ENCODE data around the gene PDHX. TPM values are rescaled to one million over a fixed set of nuclear protein-coding genes. Genes with fewer than 3 reads are reported as not detected.

PDHX gene
- total and polyA plus RNA-seq, 9 donors, result 11.8 to 45.2 (median 24.0) TPM

- no peaks in the 10 kb centered on the region for H3K36me3 ChIP-seq
- WGBS, 3 donors, result 90 to 97% (median 90%) methylated on average over 3 of the region's 3 CpGs
- DNase-seq, result no peak
- no peaks in the 10 kb centered on the region for H3K4me1 ChIP-seq (ENCODE audit: insufficient read depth)
- H3K27me3 ChIP-seq, result no peaks in the 10 kb centered on the region
- H3K9me3 ChIP-seq, result no peaks in the 10 kb centered on the region
- TF ChIP-seq POLR2A (IDR thresholded peaks at IDR 0.05), result no peak
- no peak overlapping the region for H3K4me3 ChIP-seq
- intact Hi-C loops (cut with DNase I), result no loop called here
- no peak overlapping the region for H3K27ac ChIP-seq
These were observed 70.6 kb downstream of the PDHX start for GRCh38 chr11:34986883-34987520.

DNA sequence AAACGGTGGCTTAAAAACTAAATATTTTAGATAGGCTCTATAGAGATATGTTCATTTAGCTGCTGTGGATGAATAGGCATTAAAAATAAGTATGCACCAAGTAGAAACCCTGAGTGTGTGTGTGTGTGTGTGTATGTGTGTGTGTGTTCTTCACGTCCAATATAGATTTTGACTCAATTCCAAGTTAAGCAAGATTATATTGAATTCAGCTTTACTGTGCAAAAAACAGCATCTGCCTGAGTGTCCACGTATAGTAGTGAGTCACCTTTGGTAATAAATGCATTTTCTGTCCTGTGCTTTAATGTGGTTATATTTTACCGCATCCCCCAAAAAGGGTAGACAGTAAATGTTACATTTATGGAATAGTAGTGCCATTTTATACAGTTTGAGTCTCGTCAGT lies 71.2 kb downstream of the PDHX start:
- H3K27ac ChIP-seq, result no peak overlapping the region
- TF ChIP-seq EP300 (IDR thresholded peaks at IDR 0.05) (no peak), POLR2A (IDR thresholded peaks at IDR 0.05) (no peak)
- TF ChIP-seq, protein P1, sequence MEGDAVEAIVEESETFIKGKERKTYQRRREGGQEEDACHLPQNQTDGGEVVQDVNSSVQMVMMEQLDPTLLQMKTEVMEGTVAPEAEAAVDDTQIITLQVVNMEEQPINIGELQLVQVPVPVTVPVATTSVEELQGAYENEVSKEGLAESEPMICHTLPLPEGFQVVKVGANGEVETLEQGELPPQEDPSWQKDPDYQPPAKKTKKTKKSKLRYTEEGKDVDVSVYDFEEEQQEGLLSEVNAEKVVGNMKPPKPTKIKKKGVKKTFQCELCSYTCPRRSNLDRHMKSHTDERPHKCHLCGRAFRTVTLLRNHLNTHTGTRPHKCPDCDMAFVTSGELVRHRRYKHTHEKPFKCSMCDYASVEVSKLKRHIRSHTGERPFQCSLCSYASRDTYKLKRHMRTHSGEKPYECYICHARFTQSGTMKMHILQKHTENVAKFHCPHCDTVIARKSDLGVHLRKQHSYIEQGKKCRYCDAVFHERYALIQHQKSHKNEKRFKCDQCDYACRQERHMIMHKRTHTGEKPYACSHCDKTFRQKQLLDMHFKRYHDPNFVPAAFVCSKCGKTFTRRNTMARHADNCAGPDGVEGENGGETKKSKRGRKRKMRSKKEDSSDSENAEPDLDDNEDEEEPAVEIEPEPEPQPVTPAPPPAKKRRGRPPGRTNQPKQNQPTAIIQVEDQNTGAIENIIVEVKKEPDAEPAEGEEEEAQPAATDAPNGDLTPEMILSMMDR (IDR thresholded peaks at IDR 0.05), result no peak
- H3K4me3 ChIP-seq, result no peak overlapping the region
- intact Hi-C loops (cut with DNase I), result no loop called here
- no peaks in the 10 kb centered on the region for H3K9me3 ChIP-seq
- no peaks in the 10 kb centered on the region for H3K36me3 ChIP-seq
- DNase-seq, result no peak
- WGBS, 3 donors, result 68 to 78% (median 70%) methylated on average over 5 of the region's 5 CpGs
- H3K4me1 ChIP-seq (ENCODE audit: insufficient read depth), result no peaks in the 10 kb centered on the region
- no peaks in the 10 kb centered on the region for H3K27me3 ChIP-seq

- H3K4me3 ChIP-seq, result no peak overlapping the region
- H3K4me1 ChIP-seq (ENCODE audit: insufficient read depth), result no peaks in the 10 kb centered on the region
- no peaks in the 10 kb centered on the region for H3K9me3 ChIP-seq
- WGBS, 3 donors, result 79 to 88% (median 87%) methylated on average over 4 of the region's 4 CpGs
- DNase-seq, result no peak
- TF ChIP-seq POLR2A (IDR thresholded peaks at IDR 0.05), result no peak
- TF ChIP-seq, protein P1 (IDR thresholded peaks at IDR 0.05), result no peak
- TF ChIP-seq EP300 (IDR thresholded peaks at IDR 0.05), result no peak
- H3K27ac ChIP-seq, result no peak overlapping the region
- intact Hi-C loops (cut with DNase I), result no loop called here
- H3K36me3 ChIP-seq, result no peaks in the 10 kb centered on the region
- H3K27me3 ChIP-seq, result no peaks in the 10 kb centered on the region
These were observed 72.2 kb downstream of the PDHX start for GRCh38 chr11:34988294-34989255.

DNA sequence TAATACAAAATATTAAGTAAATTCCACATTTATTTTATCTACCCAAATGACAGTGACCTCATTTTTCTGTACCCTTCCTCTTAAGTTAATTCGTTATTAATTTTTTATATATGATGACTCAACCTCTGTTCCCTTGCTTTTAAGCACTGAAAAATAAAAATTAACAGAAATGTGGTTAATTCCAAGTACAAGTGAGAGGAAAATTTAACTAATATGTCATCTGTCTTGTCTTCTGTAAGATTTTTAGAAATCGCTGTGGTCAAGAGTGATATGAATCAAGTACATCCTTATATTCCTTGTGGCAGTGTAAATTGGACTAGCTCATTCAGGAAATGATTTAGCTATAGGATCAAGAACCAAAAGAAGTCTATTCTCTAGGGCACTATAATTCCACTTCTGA lies 74.5 kb downstream of the PDHX start:
- TF ChIP-seq, protein P1 (IDR thresholded peaks at IDR 0.05), result no peak
- no peak for TF ChIP-seq EP300 (IDR thresholded peaks at IDR 0.05)
- no peak for TF ChIP-seq POLR2A (IDR thresholded peaks at IDR 0.05)
- DNase-seq, result no peak
- no peaks in the 10 kb centered on the region for H3K27me3 ChIP-seq
- no peak overlapping the region for H3K27ac ChIP-seq
- no peaks in the 10 kb centered on the region for H3K4me1 ChIP-seq (ENCODE audit: insufficient read depth)
- H3K36me3 ChIP-seq, result no peaks in the 10 kb centered on the region
- intact Hi-C loops (cut with DNase I), result no loop called here
- no peaks in the 10 kb centered on the region for H3K9me3 ChIP-seq
- WGBS, 3 donors, result 92 to 94% (median 93%) methylated on average over 2 of the region's 2 CpGs
- no peak overlapping the region for H3K4me3 ChIP-seq

Data from ovary (tissue), 9 donors.